AML-193 (cell line): ENCODE data around the gene TEX19.

ENCODE experiments used
- DNase-seq, 2 experiments: peaks; one replicate each; lab custom pipeline; 2025; lab: John Stamatoyannopoulos, UW

The TEX19 gene

DNA sequence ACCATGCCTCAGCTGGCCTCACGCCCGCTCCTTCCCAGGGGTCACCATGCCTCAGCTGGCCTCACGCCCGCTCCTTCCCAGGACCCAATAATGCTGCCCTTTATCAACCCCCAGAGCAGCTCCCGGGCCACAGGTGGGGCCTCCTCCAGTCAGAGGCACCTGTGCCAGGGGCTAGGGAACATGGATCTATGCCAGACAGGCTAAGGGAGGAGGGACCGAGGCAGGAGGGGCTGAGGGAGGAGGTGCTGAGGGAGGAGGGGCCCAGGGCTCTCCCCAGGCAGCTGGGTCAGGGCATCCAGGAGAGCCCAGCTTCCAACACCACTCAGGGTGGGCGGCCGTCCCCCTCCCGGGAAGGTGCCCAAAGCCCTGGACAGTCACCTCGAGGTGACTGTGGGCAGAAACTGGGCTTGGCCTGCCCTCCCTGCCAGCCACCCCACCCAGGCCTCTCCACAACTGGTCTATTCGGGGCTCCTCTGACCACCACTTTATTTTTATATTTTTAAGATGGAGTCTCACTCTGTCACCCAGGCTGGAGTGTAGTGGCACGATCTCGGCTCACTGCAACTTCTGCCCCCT, 31.9 kb downstream of the TEX19 start:
- DNase-seq, result no peak

DNA sequence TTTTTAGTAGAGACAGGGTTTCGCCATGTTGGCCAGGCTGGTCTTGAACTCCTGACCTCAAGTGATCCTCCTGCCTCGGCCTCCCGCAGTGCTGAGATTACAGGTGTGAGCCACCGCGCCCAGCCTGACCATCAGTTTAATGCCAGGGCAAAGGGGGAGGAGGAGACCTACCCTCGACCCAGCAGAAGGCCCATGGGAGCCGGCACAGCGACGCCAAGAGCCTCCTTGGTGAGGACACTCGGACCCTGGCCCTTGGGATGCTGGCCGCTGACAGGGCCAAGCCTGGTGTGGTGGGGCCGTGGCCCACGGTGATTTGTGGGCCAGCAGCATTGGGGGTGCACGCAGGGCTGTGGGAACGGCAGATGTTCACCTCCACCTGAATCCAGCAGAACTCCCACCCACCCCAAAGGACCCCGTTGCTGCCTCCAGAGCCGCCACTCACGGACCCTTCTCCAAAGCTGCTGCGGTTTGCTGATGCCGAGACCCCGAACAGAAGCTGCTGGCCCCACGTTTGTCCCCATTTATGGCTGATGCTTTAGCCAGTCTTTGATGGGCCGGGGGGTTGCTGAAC, 32.5 kb downstream of the TEX19 start:
- DNase-seq, result no peak

DNA sequence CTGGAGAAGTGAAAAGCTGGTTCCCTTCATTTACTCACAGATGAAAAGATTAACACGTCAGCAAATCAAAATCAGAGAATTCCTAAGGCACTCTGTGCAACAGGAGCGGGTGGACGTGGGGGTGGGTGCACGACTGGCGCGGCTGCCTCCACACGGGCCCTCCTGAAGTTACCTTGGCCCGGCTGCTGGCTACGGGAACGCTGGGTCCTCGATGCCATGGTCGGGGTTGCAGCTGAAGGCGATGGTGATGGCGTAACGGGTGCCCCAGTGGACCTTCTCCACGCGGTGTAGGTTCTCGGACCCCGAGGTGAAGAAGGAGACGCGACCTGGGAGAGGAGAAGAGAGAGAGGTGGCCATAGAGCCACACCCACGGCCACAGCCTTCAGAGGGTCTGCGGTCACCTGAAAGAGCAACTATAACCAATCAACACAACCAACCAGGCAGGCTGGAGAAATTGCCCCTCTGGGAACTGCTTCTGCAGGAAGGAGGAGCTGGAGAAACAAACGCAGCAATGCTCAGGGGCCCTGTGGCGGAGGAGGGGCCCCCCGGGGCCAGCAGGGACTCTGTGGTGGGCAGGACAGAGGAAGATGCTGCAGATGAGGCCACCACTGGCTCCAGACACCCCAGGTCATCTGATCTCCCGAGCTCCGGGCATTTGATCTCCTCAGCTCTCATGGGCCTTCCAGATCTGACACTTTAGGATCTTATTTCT, 33.3 kb downstream of the TEX19 start:
- no peak for DNase-seq

DNA sequence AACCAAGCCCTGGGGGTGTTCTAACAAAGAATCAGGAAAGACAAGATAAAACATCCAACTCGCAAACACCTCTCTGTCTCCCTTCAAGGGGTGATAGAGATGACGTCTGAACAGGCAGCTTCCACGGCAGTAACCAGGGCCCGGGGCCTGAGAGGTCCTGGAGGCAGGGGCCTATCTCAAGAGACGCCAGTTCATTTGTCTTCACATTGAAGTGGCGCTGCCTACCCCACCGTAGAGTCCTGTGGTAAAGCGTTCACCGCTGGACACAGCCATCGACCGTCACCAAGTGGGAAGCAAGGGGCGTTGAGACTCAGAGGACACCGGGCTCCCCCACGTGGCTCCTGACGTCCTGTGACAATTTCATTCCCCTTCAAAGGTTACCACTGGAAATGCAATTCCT, 33.9 kb downstream of the TEX19 start:
- DNase-seq, result no peak

DNA sequence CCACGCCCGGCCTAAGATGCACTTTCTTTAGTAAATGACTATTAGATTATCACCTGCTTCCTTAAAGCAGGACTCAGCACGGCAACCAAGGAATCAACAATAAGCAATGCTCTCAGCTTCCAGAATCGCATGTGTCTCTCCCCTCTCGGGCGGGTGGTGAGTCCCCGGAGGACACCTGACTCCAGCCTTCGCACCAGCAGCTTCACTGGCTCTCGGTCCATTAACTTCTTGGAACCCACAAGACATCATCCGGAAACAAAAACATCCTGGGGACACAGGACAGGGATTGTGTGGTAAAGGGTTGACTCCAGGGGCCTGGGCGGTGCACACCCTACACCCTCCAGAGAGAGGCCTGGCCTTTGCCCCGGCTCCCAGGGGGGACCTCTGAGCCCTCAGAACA, 35.2 kb downstream of the TEX19 start:
- no peak for DNase-seq

DNA sequence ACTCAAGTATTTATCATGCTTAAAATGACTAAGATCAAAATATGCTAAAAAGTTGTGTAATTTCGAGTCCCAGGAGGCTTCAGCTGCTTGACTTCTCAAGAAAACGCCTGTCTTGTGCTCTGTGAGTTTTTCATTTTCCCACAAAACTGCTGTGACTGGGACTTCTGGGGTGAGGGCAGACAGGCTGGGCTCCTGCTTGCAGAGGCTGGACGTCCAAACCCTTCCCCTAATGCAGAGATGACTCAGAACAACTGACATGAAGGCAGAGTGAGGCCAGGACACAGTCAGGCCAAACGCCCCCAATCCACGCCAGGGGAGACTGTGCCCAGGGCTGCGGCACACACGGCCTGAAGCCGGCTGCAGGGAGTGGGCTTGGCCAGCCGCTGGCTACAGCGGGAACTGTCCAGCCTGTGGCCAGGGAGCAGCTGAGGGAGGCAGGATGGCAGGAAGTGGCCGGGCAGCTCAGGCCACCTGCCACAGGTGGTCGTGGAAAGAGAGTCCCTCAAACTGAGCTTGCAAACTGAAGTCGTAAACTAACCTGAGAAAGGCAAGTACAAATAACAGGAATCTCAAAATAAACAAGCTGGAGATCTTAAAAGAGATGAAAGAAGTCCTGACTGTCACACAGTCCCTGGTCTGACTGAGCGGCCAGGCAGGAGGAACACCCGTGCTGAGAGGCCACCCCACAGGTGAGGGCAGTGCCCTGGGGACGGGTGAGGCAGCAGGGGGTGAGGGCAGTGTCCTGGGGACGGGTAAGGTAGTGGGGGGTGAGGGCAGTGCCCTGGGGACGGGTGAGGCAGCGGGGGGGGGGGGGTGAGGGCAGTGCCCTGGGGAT, 37.8 kb downstream of the TEX19 start:
- no peak for DNase-seq

DNA sequence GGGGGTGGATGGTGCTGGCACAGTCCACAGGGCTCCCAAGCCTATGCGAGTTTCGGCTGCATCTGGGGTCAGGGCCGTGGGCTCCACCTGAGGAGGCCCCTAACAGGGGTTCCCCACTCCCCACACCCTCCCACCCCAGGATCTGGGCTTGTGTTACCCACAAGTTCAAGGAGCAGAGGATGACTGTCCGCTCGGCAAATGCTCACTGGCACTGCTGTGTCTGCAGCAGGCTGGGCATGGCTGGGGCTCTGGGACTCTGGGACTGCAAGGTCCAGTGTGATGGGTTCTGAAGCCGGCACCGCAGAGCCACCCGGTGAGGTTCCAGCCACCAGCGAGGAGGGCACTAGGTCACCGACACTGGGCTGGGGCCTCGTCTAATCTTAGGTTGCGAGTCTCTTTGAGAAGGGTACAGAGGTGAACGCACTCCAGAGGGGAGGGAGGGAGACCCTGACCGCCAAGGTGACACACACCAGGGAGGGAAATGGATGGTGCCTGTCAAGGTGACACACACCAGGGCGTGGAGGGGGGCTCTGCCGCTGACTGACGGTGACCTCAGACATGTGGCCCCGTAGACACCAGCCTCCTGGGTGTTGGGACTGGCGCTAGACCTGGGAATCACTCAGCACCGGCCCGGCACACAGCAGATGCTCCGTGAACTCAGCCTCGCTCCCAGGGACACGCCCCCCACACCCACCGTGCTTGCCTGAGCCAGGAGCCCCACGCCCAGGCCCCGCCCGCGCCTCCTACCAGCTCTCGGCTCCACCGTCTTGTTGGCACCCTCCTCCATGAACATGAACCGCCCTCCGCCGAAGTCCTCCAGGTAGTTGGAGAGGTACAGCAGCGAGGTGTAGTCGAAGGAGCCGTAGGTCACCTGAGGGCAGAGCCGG, 38.6 kb downstream of the TEX19 start:
- no peak for DNase-seq

DNA sequence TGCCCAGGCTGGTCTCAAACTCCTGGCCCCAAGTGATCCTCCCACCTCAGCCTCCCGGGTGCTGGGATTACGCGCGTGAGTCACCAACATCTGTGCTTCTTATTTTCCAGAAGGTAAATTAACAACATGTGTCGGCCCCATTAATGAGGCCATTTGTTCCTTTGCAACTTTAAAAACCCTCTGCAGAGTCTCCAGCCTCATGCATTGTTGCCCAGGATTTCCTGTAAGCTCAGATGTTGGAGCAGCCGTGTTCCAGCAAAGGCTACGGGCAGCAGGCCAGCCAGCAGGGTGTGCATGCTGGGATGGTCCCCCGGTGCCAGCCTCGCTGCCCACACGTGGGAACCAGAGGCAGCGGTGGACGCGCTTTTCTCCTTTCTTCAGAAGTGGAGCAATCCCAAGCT, 40.0 kb downstream of the TEX19 start:
- DNase-seq, result no peak

DNA sequence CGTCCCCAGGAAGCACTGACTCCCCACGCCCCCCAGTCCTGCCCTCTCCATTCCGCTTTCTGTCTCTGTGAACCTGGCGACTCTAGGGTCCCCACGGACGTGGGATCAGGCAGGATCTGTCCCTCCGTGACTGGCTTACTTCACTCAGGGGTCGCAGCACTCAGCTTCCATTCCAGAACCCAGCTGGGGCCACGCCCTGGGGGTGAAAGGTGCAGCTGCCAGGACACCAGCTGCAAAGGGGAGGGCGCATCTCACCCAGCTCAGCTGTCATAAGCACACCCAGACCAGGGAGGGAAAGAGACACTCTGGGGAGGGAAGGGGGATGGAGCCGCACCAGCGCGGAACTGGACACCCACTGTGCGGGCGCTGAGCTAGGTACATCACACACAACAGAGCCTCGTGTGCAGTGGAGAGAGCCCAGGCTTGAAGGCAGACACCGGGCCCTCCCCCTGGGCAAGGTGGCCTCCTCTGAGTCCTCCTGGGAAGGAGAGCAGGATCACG, 40.6 kb downstream of the TEX19 start:
- DNase-seq, result no peak

DNA sequence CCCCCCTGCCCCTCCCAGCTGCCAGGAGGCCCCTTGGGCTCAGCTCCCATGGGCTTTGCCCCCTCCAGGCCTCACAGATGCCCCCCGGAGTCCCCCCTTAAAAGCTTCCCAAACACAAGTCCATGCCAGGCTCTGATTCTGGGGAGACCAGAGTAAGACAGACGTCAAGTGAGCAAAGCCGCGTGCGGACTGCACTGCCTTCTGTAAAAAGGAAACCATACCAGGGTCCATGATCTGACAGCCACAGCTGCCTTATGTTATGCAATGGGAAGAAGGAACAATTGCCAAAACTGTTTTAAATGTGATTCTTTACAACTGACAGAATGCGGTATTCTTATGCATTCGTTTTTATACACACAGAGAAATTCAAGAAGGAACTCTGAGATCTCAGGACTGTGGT, 41.2 kb downstream of the TEX19 start:
- DNase-seq, result peak; percentile 93 to 98

DNA sequence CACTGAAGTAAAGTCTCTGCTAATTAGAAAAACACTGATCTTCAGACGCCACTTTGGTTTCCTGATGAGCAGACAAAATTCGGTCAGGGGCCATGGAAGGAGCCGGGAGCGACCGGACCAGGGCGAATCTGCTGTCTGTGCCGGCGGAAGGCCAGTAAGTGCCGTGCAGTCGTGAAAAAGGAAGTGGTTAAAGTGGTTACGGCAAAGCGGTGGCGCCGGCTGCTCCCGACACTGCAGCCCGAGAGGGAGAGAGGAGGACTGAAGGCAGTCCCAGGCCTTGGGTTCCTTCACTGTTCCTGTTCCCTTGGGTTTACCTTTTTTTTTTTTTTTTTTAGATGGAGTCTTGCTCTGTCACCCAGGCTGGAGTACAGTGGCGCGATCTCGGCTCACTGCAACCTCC, 41.8 kb downstream of the TEX19 start:
- peak; percentile 95 for DNase-seq

DNA sequence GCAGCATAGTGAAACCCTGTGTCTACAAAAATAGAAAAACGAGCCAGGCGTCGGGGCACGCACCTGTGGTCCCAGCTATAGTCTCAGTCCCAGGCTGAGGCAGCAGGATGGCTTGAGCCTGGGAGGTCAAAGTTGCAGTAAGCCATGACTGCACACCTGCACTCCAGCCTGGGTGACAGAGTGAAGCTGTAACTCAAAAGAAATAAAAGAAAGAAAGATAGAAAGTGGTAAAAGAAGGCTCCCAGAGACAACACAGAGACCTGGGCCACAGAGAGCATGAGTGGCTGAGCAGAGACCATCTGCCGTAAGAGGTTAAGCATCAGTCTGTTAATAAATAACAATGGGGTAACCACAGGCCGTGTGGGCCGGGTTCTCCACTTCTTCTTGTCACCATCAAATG, 43.8 kb downstream of the TEX19 start:
- no peak for DNase-seq

DNA sequence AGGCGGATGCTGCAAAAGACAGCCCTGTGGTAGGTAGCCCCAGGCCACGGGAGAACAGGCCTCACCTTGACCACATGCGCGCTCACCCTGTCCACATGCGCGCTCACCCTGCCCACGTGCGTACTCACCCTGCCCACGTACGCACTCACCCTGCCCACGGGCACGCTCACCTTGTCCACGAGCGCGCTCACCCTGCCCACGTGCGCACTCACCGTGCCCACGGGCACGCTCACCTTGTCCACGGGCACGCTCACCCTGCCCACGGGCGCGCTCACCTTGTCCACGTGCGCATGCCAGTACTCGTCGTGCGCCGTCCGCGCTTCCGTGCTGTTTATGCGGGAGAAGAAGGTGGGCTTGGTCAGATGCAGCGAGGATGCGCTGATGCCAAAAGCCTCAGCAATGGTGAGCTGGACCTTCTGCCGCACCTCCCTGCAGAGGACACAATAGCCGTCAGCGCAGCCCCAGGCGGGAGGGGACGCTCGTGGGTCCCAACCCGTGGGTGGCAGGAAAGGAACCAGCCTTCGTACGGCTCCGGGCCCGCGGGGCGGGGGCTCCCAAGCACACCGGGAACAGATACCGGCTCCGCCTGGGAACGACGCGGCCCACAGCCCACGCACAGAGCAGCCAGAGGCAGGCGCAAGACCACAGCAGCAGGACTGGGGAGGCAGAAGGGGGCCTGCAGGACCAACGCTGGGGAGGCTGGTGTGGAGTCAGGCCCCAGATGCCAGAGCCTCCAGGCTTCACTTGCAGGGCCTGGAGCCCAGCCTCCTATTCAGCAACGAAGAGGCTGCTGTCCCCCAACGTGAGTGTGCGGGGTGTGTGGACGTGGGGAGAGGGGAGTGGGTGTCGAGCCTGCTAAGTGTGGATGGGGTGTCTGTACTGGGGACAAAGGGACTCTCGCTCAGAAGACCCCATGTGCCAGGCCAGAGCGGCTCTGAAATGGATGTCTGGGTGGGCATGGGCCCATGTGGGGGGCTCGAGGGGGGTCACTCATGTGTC, 44.9 kb downstream of the TEX19 start:
- no peak for DNase-seq

DNA sequence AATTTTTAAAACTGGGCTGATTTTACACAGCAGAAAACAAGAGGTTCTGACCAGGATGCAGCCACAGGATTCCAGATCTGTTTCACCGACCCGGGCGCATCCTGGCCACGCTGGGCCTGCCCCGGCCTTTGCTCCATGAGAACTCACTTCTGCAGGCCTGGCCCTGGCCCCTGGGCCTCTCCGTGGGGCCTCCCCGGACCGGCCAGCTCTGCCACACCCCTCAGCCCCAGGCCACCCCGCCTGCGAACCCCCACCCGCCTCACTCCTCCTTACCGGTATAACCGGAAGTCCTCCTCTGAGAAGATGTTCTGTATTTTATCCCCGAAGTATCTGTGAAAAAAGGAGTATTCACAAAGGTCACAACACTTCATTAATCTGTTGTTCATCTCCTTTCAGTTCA, 46.0 kb downstream of the TEX19 start:
- no peak for DNase-seq

DNA sequence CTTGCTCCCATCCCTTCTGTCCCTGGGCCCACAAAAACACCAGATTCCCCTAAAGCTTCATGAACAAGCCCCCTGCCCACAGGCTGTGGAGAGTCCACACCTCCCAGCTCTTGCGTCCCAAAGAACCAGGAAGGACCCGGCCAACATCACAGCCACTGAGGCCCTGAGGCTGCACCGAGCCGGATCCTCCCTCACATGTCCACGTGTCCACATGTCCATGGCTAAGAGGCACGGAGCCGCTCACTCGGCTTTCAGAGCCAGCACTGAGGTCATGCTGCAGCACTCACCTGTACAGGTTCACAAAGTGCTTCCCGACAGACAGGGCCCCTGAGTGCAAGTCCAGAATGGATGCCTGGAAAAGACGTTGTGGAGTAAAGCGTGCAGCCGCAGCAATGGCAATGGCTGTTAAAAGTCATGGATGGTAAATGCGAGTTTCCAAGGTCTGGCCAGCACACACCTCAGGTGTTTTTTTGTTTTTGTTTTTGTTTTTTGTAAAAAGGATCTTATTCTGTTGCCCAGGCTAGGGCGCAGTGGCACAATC, 47.2 kb downstream of the TEX19 start:
- no peak for DNase-seq

DNA sequence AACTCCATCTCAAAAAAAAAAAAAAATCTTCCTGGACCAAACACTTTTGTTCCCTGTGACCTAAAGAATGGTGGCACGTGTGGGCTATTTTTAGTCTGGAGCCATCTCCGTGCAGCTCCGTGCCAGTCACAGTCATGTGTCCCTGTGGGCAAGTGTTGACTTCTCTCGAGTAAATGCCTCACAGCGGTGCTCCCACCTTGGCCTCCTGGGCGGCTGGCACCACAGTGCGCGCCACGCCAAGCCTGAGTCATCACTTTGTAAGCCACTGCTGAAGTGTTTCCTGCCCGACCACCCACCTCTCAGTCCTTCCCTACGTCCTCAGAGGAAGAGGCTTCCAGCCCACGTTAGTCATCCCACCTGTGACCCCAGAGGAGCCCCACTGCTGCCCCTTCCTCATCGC, 48.2 kb downstream of the TEX19 start:
- no peak for DNase-seq

DNA sequence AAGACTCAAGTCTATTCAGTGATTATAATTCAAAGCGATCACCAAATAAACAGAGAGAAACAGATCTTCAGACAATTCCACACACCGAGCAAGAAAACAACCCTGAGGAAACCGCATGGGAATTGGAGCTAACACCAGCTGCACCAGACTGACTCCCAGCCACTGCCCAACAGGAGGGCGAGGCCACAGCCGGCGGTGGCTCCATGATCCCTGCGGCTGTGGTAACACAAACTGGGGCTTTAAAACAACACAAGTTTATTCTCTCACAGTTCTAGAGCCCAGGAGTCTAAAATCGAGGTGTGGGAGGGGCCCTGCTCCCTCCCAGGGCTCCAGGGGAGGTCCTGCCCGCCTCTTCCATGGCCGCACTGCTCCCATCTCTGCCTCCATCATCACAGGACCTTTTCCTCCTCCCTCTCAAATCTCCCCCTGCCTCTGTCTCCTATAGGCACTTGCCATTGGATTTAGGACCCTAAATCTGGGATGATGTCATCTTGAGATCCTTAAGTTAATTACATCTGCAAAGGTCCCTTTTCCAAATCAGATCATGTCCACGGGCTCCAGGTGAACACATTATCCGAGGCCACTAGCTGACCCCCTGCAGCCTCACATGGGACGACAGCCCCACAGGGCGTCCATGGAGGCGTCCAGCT, 49.4 kb downstream of the TEX19 start:
- no peak for DNase-seq

DNA sequence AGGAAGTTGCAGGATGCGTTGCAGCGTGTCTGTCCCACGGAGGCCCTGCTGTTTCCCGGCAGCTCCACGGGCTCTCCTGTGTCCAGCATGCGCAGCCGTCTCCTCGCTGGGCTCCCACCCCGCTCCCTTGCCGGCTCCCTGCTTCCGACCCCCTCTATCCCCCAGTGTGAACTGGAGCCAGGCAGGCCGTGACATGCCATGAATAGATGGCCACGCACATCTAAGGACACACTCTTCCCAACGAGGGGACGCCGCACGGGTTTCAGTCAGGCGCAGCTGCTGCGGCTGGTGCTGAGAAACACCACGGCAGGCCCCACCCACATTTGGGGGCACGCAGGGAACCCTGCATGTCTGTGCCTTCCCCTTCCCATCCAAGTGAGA, 49.9 kb downstream of the TEX19 start:
- DNase-seq, result no peak

DNA sequence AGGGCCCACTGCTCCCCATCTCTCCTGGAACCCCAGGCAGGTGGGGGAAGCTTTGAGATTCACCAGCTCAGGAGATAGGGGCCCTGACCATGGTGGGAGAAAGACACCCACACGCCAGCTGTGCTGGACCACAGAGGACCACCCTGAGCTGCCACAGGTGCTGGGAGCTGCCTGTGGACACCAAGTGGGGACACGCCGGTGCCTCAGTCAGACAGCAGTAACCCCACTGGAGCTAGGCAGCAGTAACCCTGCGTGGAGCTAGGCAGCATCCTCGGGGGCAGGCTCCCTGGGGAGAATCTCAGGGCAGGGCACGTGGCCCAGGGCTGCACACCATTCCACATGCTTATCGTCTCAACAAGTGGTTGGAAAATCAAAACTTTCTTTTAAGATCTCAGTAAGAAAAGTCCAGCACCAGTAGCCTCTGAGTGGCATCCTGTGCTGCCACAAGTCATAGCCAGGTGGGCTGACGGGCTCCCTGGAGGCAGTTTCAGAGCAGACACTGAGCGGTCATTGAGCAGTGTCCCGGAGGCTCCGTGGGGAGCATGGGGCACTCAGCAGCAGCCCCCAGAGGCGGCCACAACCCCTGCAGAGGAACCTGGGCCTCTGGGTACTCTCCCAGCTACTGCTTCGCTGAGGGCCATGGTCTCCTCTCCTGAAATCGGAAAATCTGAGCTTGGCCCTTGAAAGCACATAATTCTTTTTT, 51.1 kb downstream of the TEX19 start:
- no peak for DNase-seq
